Measurements from ENCODE around the gene TNFSF10.

The TNFSF10 gene

GRCh38 chr3:172517859-172518466, 5.3 kb downstream of the TNFSF10 start:
- DNase-seq (ENCODE audit: low read depth, low spot score) = peak; percentile 15

- DNase-seq (ENCODE audit: low read depth, low spot score) = no peak
Measured at GRCh38 chr3:172516318-172517214, 6.7 kb downstream of the TNFSF10 start.

GRCh38 chr3:172515130-172515918, 7.9 kb downstream of the TNFSF10 start:
- DNase-seq (ENCODE audit: low read depth, low spot score) = no peak

- no peak for DNase-seq (ENCODE audit: low read depth, low spot score)
Measured at GRCh38 chr3:172514678-172515077, 8.6 kb downstream of the TNFSF10 start.

- DNase-seq (ENCODE audit: low read depth, low spot score) = no peak
Measured at GRCh38 chr3:172513488-172513887, 9.7 kb downstream of the TNFSF10 start.

- DNase-seq (ENCODE audit: low read depth, low spot score) = no peak
Measured at GRCh38 chr3:172511783-172512762, 11.2 kb downstream of the TNFSF10 start.

- DNase-seq (ENCODE audit: low read depth, low spot score) = no peak
Measured at GRCh38 chr3:172506094-172506493, 17.1 kb downstream of the TNFSF10 start.

GRCh38 chr3:172501540-172501939, 21.7 kb downstream of the TNFSF10 start:
- DNase-seq (ENCODE audit: low read depth, low spot score) = no peak

- DNase-seq (ENCODE audit: low read depth, low spot score) = peak; percentile 59
Measured at GRCh38 chr3:172490198-172490669, 33.0 kb downstream of the TNFSF10 start.

- DNase-seq (ENCODE audit: low read depth, low spot score) = no peak
Measured at GRCh38 chr3:172478116-172478515, 45.1 kb downstream of the TNFSF10 start.

- no peak for DNase-seq (ENCODE audit: low read depth, low spot score)
Measured at GRCh38 chr3:172476347-172476746, 46.9 kb downstream of the TNFSF10 start.

GRCh38 chr3:172475703-172476102, 47.5 kb downstream of the TNFSF10 start:
- DNase-seq (ENCODE audit: low read depth, low spot score) = no peak

GRCh38 chr3:172471903-172472302, 51.3 kb downstream of the TNFSF10 start:
- no peak for DNase-seq (ENCODE audit: low read depth, low spot score)

GRCh38 chr3:172470588-172470987, 52.6 kb downstream of the TNFSF10 start:
- DNase-seq (ENCODE audit: low read depth, low spot score) = no peak

- no peak for DNase-seq (ENCODE audit: low read depth, low spot score)
Measured at GRCh38 chr3:172467170-172467824, 55.9 kb downstream of the TNFSF10 start.

GRCh38 chr3:172466553-172467130, 56.6 kb downstream of the TNFSF10 start:
- no peak for DNase-seq (ENCODE audit: low read depth, low spot score)

GRCh38 chr3:172465281-172465680, 57.9 kb downstream of the TNFSF10 start:
- no peak for DNase-seq (ENCODE audit: low read depth, low spot score)

GRCh38 chr3:172464306-172464705, 58.9 kb downstream of the TNFSF10 start:
- DNase-seq (ENCODE audit: low read depth, low spot score) = no peak

GRCh38 chr3:172461530-172462138, 61.6 kb downstream of the TNFSF10 start:
- DNase-seq (ENCODE audit: low read depth, low spot score) = no peak

GRCh38 chr3:172456404-172456803, 66.8 kb downstream of the TNFSF10 start:
- no peak for DNase-seq (ENCODE audit: low read depth, low spot score)
